ENCODE measurements around the gene TMEM81.

TMEM81 gene

DNA sequence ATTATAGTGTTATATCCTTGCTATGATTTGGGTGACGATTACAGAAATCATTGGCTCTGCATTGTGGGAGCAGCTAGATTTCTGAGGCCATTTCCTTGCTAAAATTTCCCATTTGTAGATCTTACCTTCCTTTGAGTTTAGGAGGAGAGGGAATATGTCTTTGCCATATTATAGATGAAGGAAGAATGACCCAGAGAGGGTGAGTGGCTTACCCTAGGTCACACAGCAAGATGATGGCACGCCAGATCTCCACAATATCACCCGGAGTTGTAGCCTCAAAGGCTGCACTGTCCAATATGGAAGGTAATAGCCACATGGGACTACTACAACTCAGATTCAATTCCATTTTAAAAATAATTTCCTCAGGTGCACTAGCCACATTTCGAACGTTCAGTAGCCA, 31.0 kb downstream of the TMEM81 start:
- H3K4me3 ChIP-seq (ENCODE audit: low read depth, low read length): no peak overlapping the region
- in situ Hi-C loops (cut with HindIII; ENCODE audit: low sequenced_read_pairs): no loop called here
- TF ChIP-seq, protein P1, sequence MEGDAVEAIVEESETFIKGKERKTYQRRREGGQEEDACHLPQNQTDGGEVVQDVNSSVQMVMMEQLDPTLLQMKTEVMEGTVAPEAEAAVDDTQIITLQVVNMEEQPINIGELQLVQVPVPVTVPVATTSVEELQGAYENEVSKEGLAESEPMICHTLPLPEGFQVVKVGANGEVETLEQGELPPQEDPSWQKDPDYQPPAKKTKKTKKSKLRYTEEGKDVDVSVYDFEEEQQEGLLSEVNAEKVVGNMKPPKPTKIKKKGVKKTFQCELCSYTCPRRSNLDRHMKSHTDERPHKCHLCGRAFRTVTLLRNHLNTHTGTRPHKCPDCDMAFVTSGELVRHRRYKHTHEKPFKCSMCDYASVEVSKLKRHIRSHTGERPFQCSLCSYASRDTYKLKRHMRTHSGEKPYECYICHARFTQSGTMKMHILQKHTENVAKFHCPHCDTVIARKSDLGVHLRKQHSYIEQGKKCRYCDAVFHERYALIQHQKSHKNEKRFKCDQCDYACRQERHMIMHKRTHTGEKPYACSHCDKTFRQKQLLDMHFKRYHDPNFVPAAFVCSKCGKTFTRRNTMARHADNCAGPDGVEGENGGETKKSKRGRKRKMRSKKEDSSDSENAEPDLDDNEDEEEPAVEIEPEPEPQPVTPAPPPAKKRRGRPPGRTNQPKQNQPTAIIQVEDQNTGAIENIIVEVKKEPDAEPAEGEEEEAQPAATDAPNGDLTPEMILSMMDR (IDR thresholded peaks at IDR 0.05; ENCODE audit: low read depth, low read length): no peak

DNA sequence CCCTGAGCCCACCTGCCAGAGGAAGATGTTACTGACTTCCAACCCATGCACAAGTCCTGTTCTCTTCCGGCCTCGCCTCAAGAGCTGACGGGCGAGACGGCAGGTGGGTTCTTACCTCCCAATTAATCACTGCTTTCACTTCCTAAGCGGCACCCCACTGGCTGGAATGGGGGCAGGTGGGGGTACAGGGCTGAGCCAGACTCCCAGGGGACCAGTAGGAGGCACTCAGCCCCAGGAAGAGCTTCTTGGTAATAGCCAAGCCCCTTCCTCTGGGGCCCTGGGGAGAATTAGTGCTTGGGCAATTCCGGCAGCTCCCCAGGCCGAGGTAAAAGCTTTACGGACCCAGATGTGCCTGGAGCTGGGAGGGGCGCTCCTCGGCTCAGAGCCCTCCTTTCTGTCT, 31.6 kb downstream of the TMEM81 start:
- no peak for DNase-seq (ENCODE audit: low read depth, low spot score)
- no peak overlapping the region for H3K4me3 ChIP-seq (ENCODE audit: low read depth, low read length)
- in situ Hi-C loops (cut with HindIII; ENCODE audit: low sequenced_read_pairs): no loop called here
- TF ChIP-seq, protein P1 (IDR thresholded peaks at IDR 0.05; ENCODE audit: low read depth, low read length): no peak

More for the DNA sequence above, 31.0 kb downstream of the TMEM81 start:
- DNase-seq (ENCODE audit: low read depth, low spot score): no peak

DNA sequence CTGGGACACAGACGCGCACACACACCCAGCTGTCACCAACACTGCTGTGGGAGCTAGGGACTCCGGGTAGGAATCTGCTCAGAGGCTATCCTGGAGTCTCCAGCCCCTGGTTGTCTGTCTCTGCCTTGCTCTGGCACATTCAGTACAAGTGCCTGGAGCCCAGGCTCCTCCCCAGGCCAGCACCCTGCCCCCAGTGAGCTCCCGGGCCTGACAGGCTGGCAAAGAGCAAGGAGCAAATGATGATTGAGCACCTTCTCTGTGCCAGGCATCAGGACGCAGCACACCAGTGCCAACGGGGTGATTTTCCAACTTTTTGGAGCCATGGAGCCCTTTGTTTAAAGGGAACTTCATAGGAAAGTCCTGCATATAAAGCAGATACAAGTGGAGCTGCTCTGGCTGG, 34.8 kb downstream of the TMEM81 start:
- no peak overlapping the region for H3K4me3 ChIP-seq (ENCODE audit: low read depth, low read length)
- TF ChIP-seq, protein P1 (IDR thresholded peaks at IDR 0.05; ENCODE audit: low read depth, low read length): no peak
- DNase-seq (ENCODE audit: low read depth, low spot score): no peak
- in situ Hi-C loops (cut with HindIII; ENCODE audit: low sequenced_read_pairs): no loop called here

DNA sequence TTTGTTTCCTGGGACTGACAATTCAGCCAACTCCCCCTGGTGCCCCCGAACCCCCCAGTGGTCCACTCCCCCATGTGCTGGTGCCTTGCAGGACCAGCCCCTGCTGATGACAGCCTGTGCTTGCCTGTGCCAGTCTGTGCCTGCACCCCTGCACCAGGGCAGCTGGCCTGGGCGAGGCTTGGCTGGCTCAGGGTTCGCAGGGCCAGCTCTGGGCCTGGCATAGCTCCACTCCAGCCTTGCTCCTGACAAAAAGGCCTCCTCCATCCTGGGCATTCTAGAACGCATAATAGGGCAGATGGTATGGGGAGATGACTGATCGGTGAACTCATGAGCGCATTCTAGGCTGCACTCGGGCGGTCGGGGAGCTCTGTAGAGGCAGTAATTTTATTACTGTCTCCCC, 35.9 kb downstream of the TMEM81 start:
- H3K4me3 ChIP-seq (ENCODE audit: low read depth, low read length): no peak overlapping the region
- TF ChIP-seq, protein P1 (IDR thresholded peaks at IDR 0.05; ENCODE audit: low read depth, low read length): no peak
- in situ Hi-C loops (cut with HindIII; ENCODE audit: low sequenced_read_pairs): no loop called here
- DNase-seq (ENCODE audit: low read depth, low spot score): no peak

DNA sequence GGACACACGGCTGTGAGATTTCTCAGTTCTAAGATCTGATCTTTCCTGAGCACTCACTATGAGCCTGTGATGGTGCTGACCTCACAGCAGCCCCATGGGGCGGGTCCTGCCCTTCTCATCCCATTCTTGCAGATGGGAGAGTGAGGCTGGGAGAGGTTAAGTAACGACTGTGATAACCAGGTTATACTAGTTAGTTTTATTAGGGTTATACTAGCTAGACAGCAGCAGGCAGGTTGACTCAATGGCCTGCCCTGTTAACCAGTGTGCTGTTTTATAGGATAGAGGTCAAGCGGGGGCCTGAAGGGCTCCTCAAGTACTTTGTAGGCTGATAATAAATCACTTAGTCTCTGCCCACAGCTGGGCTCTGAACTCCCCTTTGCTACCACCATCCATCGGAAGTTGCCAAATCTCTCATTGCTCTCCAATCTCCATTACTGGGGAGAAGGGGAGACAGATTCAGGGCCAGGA, 36.5 kb downstream of the TMEM81 start:
- H3K4me3 ChIP-seq (ENCODE audit: low read depth, low read length): no peak overlapping the region
- no peak for DNase-seq (ENCODE audit: low read depth, low spot score)
- in situ Hi-C loops (cut with HindIII; ENCODE audit: low sequenced_read_pairs): no loop called here
- TF ChIP-seq, protein P1 (IDR thresholded peaks at IDR 0.05; ENCODE audit: low read depth, low read length): no peak

DNA sequence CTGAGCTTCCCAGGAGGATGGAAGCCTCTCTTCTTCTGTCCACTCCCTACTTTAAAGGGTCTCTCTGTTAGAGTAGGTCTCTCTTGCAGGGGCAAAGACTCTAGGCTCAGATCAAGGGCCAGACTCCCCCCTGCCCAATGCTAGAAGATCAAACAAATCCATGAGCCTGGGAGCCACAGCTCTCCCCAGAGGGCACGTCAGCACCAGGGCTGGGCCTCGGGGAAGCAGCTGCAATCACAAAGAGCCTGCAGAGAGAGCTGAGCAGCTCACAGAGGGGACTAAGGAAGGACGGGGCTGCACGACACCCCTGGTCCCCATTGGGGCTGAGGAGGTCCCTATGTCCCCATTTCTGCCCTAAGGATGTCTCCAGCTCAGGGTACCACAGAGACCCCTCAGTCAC, 37.4 kb downstream of the TMEM81 start:
- DNase-seq (ENCODE audit: low read depth, low spot score): no peak
- no peak overlapping the region for H3K4me3 ChIP-seq (ENCODE audit: low read depth, low read length)
- in situ Hi-C loops (cut with HindIII; ENCODE audit: low sequenced_read_pairs): no loop called here
- TF ChIP-seq, protein P1 (IDR thresholded peaks at IDR 0.05; ENCODE audit: low read depth, low read length): no peak

DNA sequence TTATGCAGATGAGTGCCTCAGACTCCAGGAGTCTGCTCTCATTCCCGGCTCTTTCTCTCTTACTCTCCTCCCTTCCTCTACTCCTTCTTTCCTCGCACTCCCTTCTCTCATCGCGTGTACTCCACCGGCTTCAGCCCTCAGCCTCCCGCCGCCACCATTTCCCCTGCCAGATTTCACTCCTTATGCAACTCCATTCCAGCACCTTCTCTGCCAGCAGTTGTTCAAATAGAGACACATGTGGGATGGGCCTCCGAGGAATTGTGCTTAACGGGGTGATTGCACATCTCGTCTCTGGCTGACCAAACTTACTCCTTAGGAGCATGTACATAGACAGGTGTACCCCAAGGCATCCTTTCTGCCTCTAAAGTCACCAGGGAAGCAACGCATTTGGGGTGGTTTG, 39.1 kb downstream of the TMEM81 start:
- DNase-seq (ENCODE audit: low read depth, low spot score): no peak
- in situ Hi-C loops (cut with HindIII; ENCODE audit: low sequenced_read_pairs): no loop called here
- TF ChIP-seq, protein P1 (IDR thresholded peaks at IDR 0.05; ENCODE audit: low read depth, low read length): no peak
- no peak overlapping the region for H3K4me3 ChIP-seq (ENCODE audit: low read depth, low read length)

Data from astrocyte of the spinal cord (primary cell).